Myometrial cell (primary cell): Measurements from ENCODE around the gene DDX49. TPM values are rescaled to one million over a fixed set of nuclear protein-coding genes. Genes with fewer than 3 reads are reported as not detected.

Source experiments
- total RNA-seq: library from RNA; depleted of rRNA; stranded (reverse); fragments of >200 nt; gene quantifications from 2 replicates; pipeline ENCODE4 v1.2.3, GENCODE V29; 2015

Gene DDX49, protein sequence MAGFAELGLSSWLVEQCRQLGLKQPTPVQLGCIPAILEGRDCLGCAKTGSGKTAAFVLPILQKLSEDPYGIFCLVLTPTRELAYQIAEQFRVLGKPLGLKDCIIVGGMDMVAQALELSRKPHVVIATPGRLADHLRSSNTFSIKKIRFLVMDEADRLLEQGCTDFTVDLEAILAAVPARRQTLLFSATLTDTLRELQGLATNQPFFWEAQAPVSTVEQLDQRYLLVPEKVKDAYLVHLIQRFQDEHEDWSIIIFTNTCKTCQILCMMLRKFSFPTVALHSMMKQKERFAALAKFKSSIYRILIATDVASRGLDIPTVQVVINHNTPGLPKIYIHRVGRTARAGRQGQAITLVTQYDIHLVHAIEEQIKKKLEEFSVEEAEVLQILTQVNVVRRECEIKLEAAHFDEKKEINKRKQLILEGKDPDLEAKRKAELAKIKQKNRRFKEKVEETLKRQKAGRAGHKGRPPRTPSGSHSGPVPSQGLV
- 55.3 and 62.8 TPM in 2 replicates for total RNA-seq

DNA sequence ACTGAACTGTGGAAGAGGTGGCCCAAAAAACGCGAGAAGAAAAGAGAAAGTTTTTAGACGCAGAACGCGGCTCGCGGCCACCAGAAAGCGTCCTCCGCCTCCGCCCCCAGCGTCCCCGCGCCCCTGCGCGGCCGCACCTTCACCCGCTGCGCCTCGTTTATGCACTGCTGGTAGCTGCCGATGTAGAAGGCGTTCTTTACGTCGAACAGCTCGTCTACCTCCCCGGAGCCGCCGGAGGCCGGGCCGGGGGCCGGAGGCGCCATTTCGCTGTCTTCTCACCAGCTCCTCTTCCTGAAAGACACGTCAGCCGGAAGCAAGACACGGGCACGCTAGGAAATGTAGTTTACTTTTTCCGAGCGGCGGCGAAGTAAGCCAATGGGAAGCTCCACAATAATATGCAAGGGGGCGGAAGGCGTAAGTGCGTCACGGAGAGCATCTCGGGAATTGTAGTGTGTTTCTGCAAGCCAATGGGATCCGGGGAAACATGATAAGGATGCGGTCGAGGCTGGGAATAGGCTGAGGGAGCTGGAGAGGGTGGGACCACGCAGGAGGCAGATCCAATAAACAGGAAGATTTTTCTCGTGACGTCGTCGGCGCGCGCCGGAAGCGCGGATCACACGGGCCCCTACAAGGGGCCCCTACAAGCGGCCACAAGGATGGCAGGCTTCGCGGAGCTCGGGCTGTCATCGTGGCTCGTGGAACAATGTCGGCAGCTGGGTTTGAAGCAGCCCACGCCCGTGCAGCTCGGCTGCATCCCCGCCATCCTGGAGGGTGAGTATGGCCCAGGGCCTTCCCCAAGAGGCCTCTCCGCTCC is at the start of gene DDX49, which contains the start of gene COPE:
Gene DDX49, plus strand, starts transcription at position 630 of the 814 bp plus-strand sequence. Its CDS starts 27 bp downstream, at position 657.
Gene COPE, minus strand, starts transcription at position 302 of the 814 bp plus-strand sequence. Its CDS starts 39 bp downstream, at position 263.

GRCh38 chr19:18895824-18896341 is 23.6 kb upstream of the DDX49 start, which contains the start of gene CERS1:
Gene CERS1 (minus strand): TSS chr19:18896158. CDS start chr19:18896072, 86 bp downstream.

DNA sequence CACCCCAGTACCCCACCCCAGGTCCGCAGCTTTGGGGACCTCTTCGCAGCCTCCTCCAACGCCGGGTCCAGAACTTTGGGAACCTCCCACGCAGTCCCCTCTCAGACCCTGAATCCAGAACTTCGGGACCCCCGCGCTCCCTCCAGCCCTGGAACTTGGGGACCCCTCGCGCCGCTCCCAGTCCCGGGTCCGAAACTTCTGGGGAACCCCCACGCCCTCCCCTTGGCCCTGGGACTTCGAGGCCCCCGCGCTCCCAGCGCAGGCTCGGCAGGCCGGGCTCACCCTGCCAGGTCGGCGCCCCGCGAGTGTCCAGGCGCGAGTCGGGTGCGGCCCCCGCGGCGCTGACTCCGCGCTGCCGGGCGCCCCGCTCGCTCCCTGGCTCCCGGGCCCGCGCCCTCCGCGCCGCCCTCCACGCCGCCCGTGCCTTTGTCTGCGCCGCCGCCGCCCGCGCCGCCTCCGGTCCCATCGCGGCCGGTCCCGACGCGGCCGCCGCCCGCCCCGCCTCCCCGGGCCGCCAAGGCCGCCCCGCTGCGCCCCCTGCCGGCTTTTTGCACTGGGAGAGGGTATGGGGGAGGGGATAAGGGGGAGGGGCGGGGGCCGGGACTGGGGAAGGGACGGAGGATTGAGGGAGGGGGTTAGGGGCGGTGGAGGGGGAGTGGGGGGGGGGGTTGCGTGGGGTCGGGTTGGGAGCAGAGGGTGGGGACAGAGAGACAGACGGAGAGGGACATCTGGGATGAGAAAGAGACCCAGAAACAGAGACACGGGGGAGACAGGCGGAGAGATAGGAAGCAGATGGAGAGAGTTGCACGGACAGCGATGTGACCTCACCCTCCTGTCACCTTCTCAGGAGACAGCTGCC is 21.5 kb downstream of the DDX49 start, which contains the start of gene HOMER3:
Gene HOMER3, minus strand, starts transcription at position 449 of the 859 bp plus-strand sequence. CDS start 2,235 bp downstream, outside the sequence.

Other genes starting within 250 kb of the DDX49 start
- gene CRTC1, start 236.0 kb upstream of the DDX49 start, total RNA-seq, result 1.6 and 3.5 TPM in 2 replicates
- gene COMP, start 128.4 kb upstream of the DDX49 start, total RNA-seq, result not detected in 2 replicates
- 32.8 and 32.9 TPM in 2 replicates for gene UPF1, start 87.8 kb upstream of the DDX49 start, total RNA-seq
- gene CERS1, start 23.6 kb upstream of the DDX49 start, total RNA-seq, result 0.58 and 0.71 TPM in 2 replicates
- gene COPE, start 328 bp upstream of the DDX49 start, total RNA-seq, result 447 and 503 TPM in 2 replicates
- 85.4 and 94.0 TPM in 2 replicates for gene HOMER3, start 21.5 kb downstream of the DDX49 start, total RNA-seq
- 20.4 and 29.7 TPM in 2 replicates for gene SUGP2, start 113.8 kb downstream of the DDX49 start, total RNA-seq
- gene ARMC6, start 113.9 kb downstream of the DDX49 start, total RNA-seq, result 38.1 and 49.3 TPM in 2 replicates
- gene SLC25A42, start 144.3 kb downstream of the DDX49 start, total RNA-seq, result 9.9 and 11.5 TPM in 2 replicates
- gene TMEM161A, start 218.8 kb downstream of the DDX49 start, total RNA-seq, result 34.3 and 35.4 TPM in 2 replicates